Naive thymus-derived CD4-positive, alpha-beta T cell (primary cell): ENCODE measurements around the gene COL1A2. TPM values are rescaled to one million over a fixed set of nuclear protein-coding genes. Genes with fewer than 3 reads are reported as not detected.

ENCODE experiments used
- ATAC-seq: fragments of 150-1000 bp; cut with Tn5 transposase; 2 replicates; pipeline ENCODE4 v1.10.0; 2021; ENCODE audit warnings: mild to moderate bottlenecking, moderate library complexity
- CTCF ChIA-PET: fragments of 350-600 bp; sonication (Branson Sonifier 250); formaldehyde crosslinking; loops from one replicate; lab custom pipeline; 2021; ENCODE audit warnings: antibody characterized with exemption; lab: Charles Lee
- POLR2A ChIA-PET: fragments of 350-600 bp; sonication (Branson Sonifier 250); formaldehyde crosslinking; loops from one replicate; lab custom pipeline; 2021; ENCODE audit warnings: antibody characterized with exemption, inconsistent platforms; lab: Charles Lee
- DNase-seq, 9 donors: peaks; one replicate each; pipeline versions ENCODE4 v3.0.0 to v3.0.0-alpha.2; 2020 to 2022; ENCODE audit warnings: mixed read lengths in 1 of 9
- H3K27ac ChIP-seq: one replicate; pipeline ENCODE4 v1.7.0; 2013; ENCODE audit warnings: mild to moderate bottlenecking, low read depth, low read length, moderate library complexity
- H3K27me3 ChIP-seq, 2 donors: one replicate each; pipeline ENCODE4 v1.7.0; 2013; ENCODE audit warnings: low read length in 2 of 2, mild to moderate bottlenecking in 2 of 2, moderate library complexity in 2 of 2; ENCODE audit not compliant: control insufficient read depth in 2 of 2, insufficient read depth in 2 of 2
- H3K36me3 ChIP-seq, 3 experiments: 1 replicate in 2 of 3; 2 replicates in 1 of 3; pipeline ENCODE4 v1.7.0; 2013; ENCODE audit warnings: low read length in 3 of 3, mild to moderate bottlenecking in 3 of 3, moderate library complexity in 1 of 3; ENCODE audit not compliant: insufficient read depth in 3 of 3, control insufficient read depth in 2 of 3
- H3K4me1 ChIP-seq, 2 donors: one replicate each; pipeline ENCODE4 v1.7.0; 2013; ENCODE audit warnings: low read length in 2 of 2, mild to moderate bottlenecking in 2 of 2, moderate library complexity in 1 of 2; ENCODE audit not compliant: control insufficient read depth in 2 of 2, insufficient read depth in 2 of 2
- H3K4me3 ChIP-seq: 2 replicates; pipeline ENCODE4 v1.7.0; 2013; ENCODE audit warnings: mild to moderate bottlenecking, low read length
- H3K9me3 ChIP-seq, 3 experiments: 1 replicate in 2 of 3; 2 replicates in 1 of 3; pipeline ENCODE4 v1.7.0; 2013; ENCODE audit warnings: low read length in 3 of 3; ENCODE audit not compliant: control insufficient read depth in 2 of 3
- H3K27ac Mint-ChIP-seq, 9 donors: one replicate each; pipeline ENCODE4 v1.8.0; 2020 to 2022; ENCODE audit warnings: mixed read lengths in 9 of 9, mild to moderate bottlenecking in 8 of 9, moderate library complexity in 5 of 9, inconsistent platforms in 2 of 9
- H3K27me3 Mint-ChIP-seq, 5 donors: one replicate each; pipeline ENCODE4 v1.8.0; 2021 to 2022; ENCODE audit warnings: mixed read lengths in 5 of 5, mild to moderate bottlenecking in 1 of 5
- H3K36me3 Mint-ChIP-seq, 5 donors: one replicate each; pipeline ENCODE4 v1.8.0; 2020 to 2022; ENCODE audit warnings: mixed read lengths in 5 of 5, mild to moderate bottlenecking in 3 of 5, inconsistent platforms in 1 of 5
- H3K4me1 Mint-ChIP-seq, 7 donors: one replicate each; pipeline ENCODE4 v1.8.0; 2020 to 2022; ENCODE audit warnings: mixed read lengths in 7 of 7, mild to moderate bottlenecking in 3 of 7, inconsistent platforms in 1 of 7
- H3K4me3 Mint-ChIP-seq, 10 donors: one replicate each; pipeline ENCODE4 v1.8.0; 2020 to 2022; ENCODE audit warnings: mild to moderate bottlenecking in 10 of 10, mixed read lengths in 10 of 10, moderate library complexity in 6 of 10, inconsistent platforms in 2 of 10
- H3K9me3 Mint-ChIP-seq, 11 donors: one replicate each; pipeline ENCODE4 v1.8.0; 2020 to 2022; ENCODE audit warnings: mixed read lengths in 11 of 11, mild to moderate bottlenecking in 4 of 11, inconsistent platforms in 1 of 11, moderate library complexity in 1 of 11
- intact Hi-C, 2 donors: fragments of 100-400 bp; cut with micrococcal nuclease; formaldehyde crosslinking; loops; one replicate each; pipeline ENCODE4 v1.15.1; 2023
- polyA plus RNA-seq, 2 donors: library from polyadenylated mRNA; unstranded; fragments of 300-500 nt; fragmentation: Illumina TruSeq; gene quantifications; one replicate each; pipeline ENCODE4 v1.2.3, GENCODE V29; 2021
- total RNA-seq, 6 experiments: library from RNA in 5 of 6; stranded (reverse) in 5 of 6; gene quantifications; 1 replicate in 5 of 6; 2 replicates in 1 of 6; pipeline ENCODE4 v1.2.3 and lab custom pipeline; 2021 to 2026

The COL1A2 gene
- total and polyA plus RNA-seq, 7 experiments from 2014 or later, result 0.32 to 5.7 (median 0.41) TPM; not detected in 4

GRCh38 chr7:94400643-94401427 lies 6.1 kb downstream of the COL1A2 start:
- H3K27ac Mint-ChIP-seq, result no peak overlapping the region
- H3K9me3 ChIP-seq, result no peaks in the 10 kb centered on the region
- H3K27ac ChIP-seq, result no peak overlapping the region
- no peaks in the 10 kb centered on the region for H3K9me3 Mint-ChIP-seq
- ChIA-PET CTCF (no interaction called here), POLR2A (no interaction called here)
- DNase-seq (no peak), ATAC-seq (no peak)
- H3K4me1 Mint-ChIP-seq, result no peaks in the 10 kb centered on the region
- H3K4me1 ChIP-seq, result no peaks in the 10 kb centered on the region
- H3K36me3 ChIP-seq, result no peaks in the 10 kb centered on the region
- no peak overlapping the region for H3K4me3 Mint-ChIP-seq
- H3K27me3 Mint-ChIP-seq, result peaks cover 6 to 53% (median 42%) of the 10 kb centered on the region in 5 donors
- intact Hi-C loops, result no loop called here
- no peaks in the 10 kb centered on the region for H3K36me3 Mint-ChIP-seq
- H3K27me3 ChIP-seq, result peaks cover 0 to 1% of the 10 kb centered on the region in 2 donors
- no peak overlapping the region for H3K4me3 ChIP-seq

- Mint-ChIP-seq H3K9me3 (no peaks in the 10 kb centered on the region), H3K27ac (no peak overlapping the region), H3K36me3 (no peaks in the 10 kb centered on the region), H3K4me3 (no peak overlapping the region), H3K27me3 (peaks cover 6 to 48% (median 39%) of the 10 kb centered on the region in 5 donors), H3K4me1 (no peaks in the 10 kb centered on the region)
- intact Hi-C loops, result no loop called here
- Histone ChIP-seq H3K9me3 (no peaks in the 10 kb centered on the region), H3K4me1 (no peaks in the 10 kb centered on the region), H3K36me3 (no peaks in the 10 kb centered on the region), H3K27ac (no peak overlapping the region), H3K4me3 (no peak overlapping the region), H3K27me3 (no peaks in the 10 kb centered on the region)
- no peak for DNase-seq
- no peak for ATAC-seq
- POLR2A ChIA-PET, result no interaction called here
- CTCF ChIA-PET, result no interaction called here
Measured at GRCh38 chr7:94401428-94401814, 6.7 kb downstream of the COL1A2 start.

GRCh38 chr7:94403546-94403945 lies 8.9 kb downstream of the COL1A2 start:
- ChIA-PET CTCF (no interaction called here), POLR2A (no interaction called here)
- Histone ChIP-seq H3K9me3 (no peaks in the 10 kb centered on the region), H3K4me1 (no peaks in the 10 kb centered on the region), H3K27ac (no peak overlapping the region), H3K27me3 (no peaks in the 10 kb centered on the region), H3K4me3 (no peak overlapping the region), H3K36me3 (no peaks in the 10 kb centered on the region)
- Mint-ChIP-seq H3K27me3 (peaks cover 8 to 39% (median 35%) of the 10 kb centered on the region in 5 donors), H3K4me1 (no peaks in the 10 kb centered on the region), H3K27ac (no peak overlapping the region), H3K9me3 (no peaks in the 10 kb centered on the region), H3K36me3 (no peaks in the 10 kb centered on the region), H3K4me3 (no peak overlapping the region)
- ATAC-seq (no peak), DNase-seq (no peak)
- intact Hi-C loops, result no loop called here

GRCh38 chr7:94405506-94405905 lies 10.8 kb downstream of the COL1A2 start:
- Histone ChIP-seq H3K36me3 (no peaks in the 10 kb centered on the region), H3K4me1 (no peaks in the 10 kb centered on the region), H3K27me3 (no peaks in the 10 kb centered on the region), H3K9me3 (no peaks in the 10 kb centered on the region), H3K4me3 (no peak overlapping the region), H3K27ac (no peak overlapping the region)
- peaks cover 8 to 27% (median 24%) of the 10 kb centered on the region in 5 donors for H3K27me3 Mint-ChIP-seq
- ATAC-seq (no peak), DNase-seq (no peak)
- no peak overlapping the region for H3K27ac Mint-ChIP-seq
- intact Hi-C loops, result no loop called here
- no peaks in the 10 kb centered on the region for H3K36me3 Mint-ChIP-seq
- H3K4me1 Mint-ChIP-seq, result no peaks in the 10 kb centered on the region
- ChIA-PET CTCF (no interaction called here), POLR2A (no interaction called here)
- H3K9me3 Mint-ChIP-seq, result no peaks in the 10 kb centered on the region
- H3K4me3 Mint-ChIP-seq, result no peak overlapping the region

GRCh38 chr7:94406696-94407095 lies 12.0 kb downstream of the COL1A2 start:
- POLR2A ChIA-PET, result no interaction called here
- DNase-seq (no peak), ATAC-seq (no peak)
- Mint-ChIP-seq H3K9me3 (no peaks in the 10 kb centered on the region), H3K4me1 (no peaks in the 10 kb centered on the region), H3K4me3 (no peak overlapping the region), H3K36me3 (no peaks in the 10 kb centered on the region), H3K27ac (no peak overlapping the region), H3K27me3 (peaks cover 8 to 27% (median 20%) of the 10 kb centered on the region in 5 donors)
- CTCF ChIA-PET, result no interaction called here
- Histone ChIP-seq H3K36me3 (no peaks in the 10 kb centered on the region), H3K27me3 (no peaks in the 10 kb centered on the region), H3K4me3 (no peak overlapping the region), H3K27ac (no peak overlapping the region), H3K9me3 (no peaks in the 10 kb centered on the region), H3K4me1 (no peaks in the 10 kb centered on the region)
- intact Hi-C loops, result no loop called here

GRCh38 chr7:94409200-94409948 lies 14.7 kb downstream of the COL1A2 start:
- ATAC-seq, result no peak

More at GRCh38 chr7:94409200-94409948, 14.7 kb downstream of the COL1A2 start:
- no peaks in the 10 kb centered on the region for H3K4me1 ChIP-seq
- ChIA-PET POLR2A (no interaction called here), CTCF (no interaction called here)
- Mint-ChIP-seq H3K4me1 (no peaks in the 10 kb centered on the region), H3K9me3 (no peaks in the 10 kb centered on the region), H3K27me3 (peaks cover 3 to 22% (median 7%) of the 10 kb centered on the region in 5 donors), H3K36me3 (no peaks in the 10 kb centered on the region), H3K4me3 (no peak overlapping the region), H3K27ac (no peak overlapping the region)
- intact Hi-C loops, result no loop called here
- no peak for DNase-seq
- H3K9me3 ChIP-seq, result no peaks in the 10 kb centered on the region
- no peak overlapping the region for H3K27ac ChIP-seq
- H3K27me3 ChIP-seq, result no peaks in the 10 kb centered on the region
- H3K36me3 ChIP-seq, result no peaks in the 10 kb centered on the region
- H3K4me3 ChIP-seq, result no peak overlapping the region
